Testis (tissue), 2 donors: ENCODE results near the gene ZNF254.

ENCODE experiments used
- POLR2A ChIP-seq: fragments of 450-650 bp; IDR thresholded peaks from one replicate; pipeline ENCODE4 v1.6.1; 2017; ENCODE audit warnings: antibody characterized with exemption, mild to moderate bottlenecking, moderate library complexity
- TF ChIP-seq, protein P1 (sequence below), 3 experiments: fragments of 450-650 bp in 2 of 3; fragments of 200-600 bp in 1 of 3; sonication (generic) in 1 of 3; IDR thresholded peaks; one replicate each; pipeline ENCODE4 v1.5.1; 2016 to 2019; ENCODE audit warnings: antibody characterized with exemption in 3 of 3, mild to moderate bottlenecking in 2 of 3, moderate library complexity in 1 of 3

- TF ChIP-seq, protein P1, sequence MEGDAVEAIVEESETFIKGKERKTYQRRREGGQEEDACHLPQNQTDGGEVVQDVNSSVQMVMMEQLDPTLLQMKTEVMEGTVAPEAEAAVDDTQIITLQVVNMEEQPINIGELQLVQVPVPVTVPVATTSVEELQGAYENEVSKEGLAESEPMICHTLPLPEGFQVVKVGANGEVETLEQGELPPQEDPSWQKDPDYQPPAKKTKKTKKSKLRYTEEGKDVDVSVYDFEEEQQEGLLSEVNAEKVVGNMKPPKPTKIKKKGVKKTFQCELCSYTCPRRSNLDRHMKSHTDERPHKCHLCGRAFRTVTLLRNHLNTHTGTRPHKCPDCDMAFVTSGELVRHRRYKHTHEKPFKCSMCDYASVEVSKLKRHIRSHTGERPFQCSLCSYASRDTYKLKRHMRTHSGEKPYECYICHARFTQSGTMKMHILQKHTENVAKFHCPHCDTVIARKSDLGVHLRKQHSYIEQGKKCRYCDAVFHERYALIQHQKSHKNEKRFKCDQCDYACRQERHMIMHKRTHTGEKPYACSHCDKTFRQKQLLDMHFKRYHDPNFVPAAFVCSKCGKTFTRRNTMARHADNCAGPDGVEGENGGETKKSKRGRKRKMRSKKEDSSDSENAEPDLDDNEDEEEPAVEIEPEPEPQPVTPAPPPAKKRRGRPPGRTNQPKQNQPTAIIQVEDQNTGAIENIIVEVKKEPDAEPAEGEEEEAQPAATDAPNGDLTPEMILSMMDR (IDR thresholded peaks at IDR 0.05) = no peak
- no peak for TF ChIP-seq POLR2A
Measured at GRCh38 chr19:24052811-24053210, 34.2 kb upstream of the ZNF254 start.
